ENCODE data around the gene SKOR1. TPM values are rescaled to one million over a fixed set of nuclear protein-coding genes. Genes with fewer than 3 reads are reported as not detected.
A peak's percentile ranks its signal among the peaks of the same experiment; 100 is the strongest.

SKOR1 gene
- total RNA-seq, 1 donor from 2014 or later = 0.48 TPM

DNA sequence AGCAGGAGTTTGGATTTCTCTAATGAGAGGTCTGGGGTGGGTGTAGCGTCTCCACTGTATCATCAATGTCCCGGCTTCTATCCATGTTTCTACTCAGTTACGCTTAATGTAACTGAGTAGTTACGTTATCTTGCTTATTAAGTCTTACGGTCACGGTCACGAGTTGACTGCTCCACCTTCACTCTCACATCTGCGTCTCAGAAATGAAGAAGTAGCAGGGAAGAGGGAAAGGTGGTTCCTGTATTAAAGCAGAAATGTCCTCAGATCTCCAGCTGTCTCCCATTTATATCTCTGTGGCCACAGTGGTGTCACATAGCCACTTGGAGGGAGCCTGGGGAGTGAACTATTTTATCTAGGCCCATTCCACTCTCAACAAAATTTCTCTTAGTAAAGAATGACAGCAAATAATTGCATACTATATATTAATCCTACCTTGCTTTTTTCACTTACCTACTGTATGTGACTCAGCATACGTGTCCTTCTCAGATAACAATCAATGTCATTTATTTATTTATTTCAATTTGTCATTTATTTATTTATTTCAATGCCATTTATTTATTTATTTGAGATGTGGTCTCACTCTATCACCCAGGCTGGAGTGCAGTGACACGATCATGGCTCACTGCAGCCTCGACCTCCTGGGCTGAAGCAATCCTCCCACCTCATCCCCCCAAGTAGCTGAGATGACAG lies 54.3 kb downstream of the SKOR1 start:
- no peak overlapping the region for H3K4me3 Mint-ChIP-seq (ENCODE audit: unreplicated experiment)
- DNase-seq (ENCODE audit: extremely low spot score, unreplicated experiment) = no peak
- no peaks in the 10 kb centered on the region for H3K27me3 Mint-ChIP-seq (ENCODE audit: unreplicated experiment)
- H3K27ac Mint-ChIP-seq (ENCODE audit: unreplicated experiment) = no peak overlapping the region
- no peak for TF ChIP-seq CTCF (IDR thresholded peaks at IDR 0.05)
- H3K36me3 Mint-ChIP-seq (ENCODE audit: unreplicated experiment) = no peaks in the 10 kb centered on the region
- no peaks in the 10 kb centered on the region for H3K9me3 Mint-ChIP-seq (ENCODE audit: unreplicated experiment)
- H3K4me1 Mint-ChIP-seq (ENCODE audit: unreplicated experiment) = peaks cover 33% of the 10 kb centered on the region

DNA sequence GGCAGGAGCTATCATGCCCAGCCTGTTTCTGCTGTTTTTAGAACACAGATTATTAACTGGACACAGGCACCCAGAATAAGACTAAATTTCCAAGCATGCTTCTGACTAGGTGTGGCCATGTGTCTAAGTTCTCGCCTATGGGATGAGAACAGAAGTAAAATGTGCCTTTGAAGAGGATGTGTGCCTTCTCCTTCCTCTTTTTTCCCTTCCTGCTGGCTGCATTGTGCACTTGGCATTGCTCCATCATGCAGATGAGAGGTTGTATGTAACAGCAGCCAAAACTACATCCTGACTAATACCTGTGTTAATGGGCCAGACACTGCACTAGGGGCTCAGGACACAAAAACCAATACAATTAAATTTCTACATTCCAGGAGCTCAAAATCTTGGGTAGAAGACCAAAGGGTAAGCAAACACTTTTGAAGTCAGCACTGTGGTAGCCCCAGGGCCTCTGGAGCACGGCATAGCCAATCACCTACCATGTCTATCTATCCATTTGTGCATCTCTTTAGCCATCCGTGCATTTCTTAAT lies 55.4 kb downstream of the SKOR1 start:
- Mint-ChIP-seq H3K4me1 (ENCODE audit: unreplicated experiment) (peaks cover 42% of the 10 kb centered on the region), H3K9me3 (ENCODE audit: unreplicated experiment) (no peaks in the 10 kb centered on the region), H3K36me3 (ENCODE audit: unreplicated experiment) (no peaks in the 10 kb centered on the region), H3K27me3 (ENCODE audit: unreplicated experiment) (no peaks in the 10 kb centered on the region), H3K27ac (ENCODE audit: unreplicated experiment) (no peak overlapping the region), H3K4me3 (ENCODE audit: unreplicated experiment) (no peak overlapping the region)
- peak; percentile 38 for DNase-seq (ENCODE audit: extremely low spot score, unreplicated experiment)
- no peak for TF ChIP-seq CTCF (IDR thresholded peaks at IDR 0.05)

DNA sequence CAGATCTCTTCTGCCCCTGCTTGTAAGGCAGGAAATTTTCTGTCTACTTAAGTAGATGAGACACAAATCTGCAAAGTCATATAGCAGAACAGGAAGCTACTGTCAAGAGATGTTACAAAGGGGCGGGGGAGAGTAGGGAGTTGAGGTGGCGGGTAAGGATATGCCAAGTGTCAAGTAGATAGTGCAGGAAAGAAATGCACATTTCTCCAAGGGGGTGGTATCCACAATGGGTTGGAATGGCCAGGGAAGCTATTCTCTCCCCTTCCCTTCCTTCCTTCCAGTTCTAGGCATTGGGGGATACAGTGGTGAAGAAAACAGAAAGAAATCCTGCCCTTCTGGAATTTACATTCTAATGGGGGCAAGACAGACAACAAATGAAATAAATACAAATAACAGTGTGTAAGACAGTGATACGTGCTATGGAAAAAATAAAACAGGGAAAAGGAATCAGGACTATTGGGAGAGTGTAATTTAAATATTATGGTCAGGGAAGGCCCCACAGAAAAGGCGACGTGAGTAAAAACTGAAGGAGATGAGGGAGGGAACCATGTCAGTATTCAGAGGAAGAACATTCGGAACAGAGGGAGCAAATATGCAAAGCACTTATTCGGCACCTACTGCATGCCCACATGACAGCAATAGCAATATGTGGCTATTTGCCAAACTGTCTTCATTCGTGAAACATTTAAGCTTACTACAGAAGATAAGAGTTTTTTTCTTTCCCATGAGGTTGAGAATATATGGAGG lies 57.4 kb downstream of the SKOR1 start:
- TF ChIP-seq CTCF (IDR thresholded peaks at IDR 0.05) = no peak
- Mint-ChIP-seq H3K4me3 (ENCODE audit: unreplicated experiment) (no peak overlapping the region), H3K36me3 (ENCODE audit: unreplicated experiment) (no peaks in the 10 kb centered on the region), H3K27me3 (ENCODE audit: unreplicated experiment) (no peaks in the 10 kb centered on the region), H3K4me1 (ENCODE audit: unreplicated experiment) (peaks cover 42% of the 10 kb centered on the region), H3K27ac (ENCODE audit: unreplicated experiment) (peak overlapping the region; percentile 47), H3K9me3 (ENCODE audit: unreplicated experiment) (no peaks in the 10 kb centered on the region)
- DNase-seq (ENCODE audit: extremely low spot score, unreplicated experiment) = peak; percentile 21

GRCh38 chr15:67883234-67883773 lies 58.0 kb downstream of the SKOR1 start:
- peak; percentile 54 for DNase-seq (ENCODE audit: extremely low spot score, unreplicated experiment)
- H3K4me3 Mint-ChIP-seq (ENCODE audit: unreplicated experiment) = no peak overlapping the region
- no peaks in the 10 kb centered on the region for H3K9me3 Mint-ChIP-seq (ENCODE audit: unreplicated experiment)
- H3K4me1 Mint-ChIP-seq (ENCODE audit: unreplicated experiment) = peaks cover 42% of the 10 kb centered on the region
- H3K36me3 Mint-ChIP-seq (ENCODE audit: unreplicated experiment) = no peaks in the 10 kb centered on the region
- no peak for TF ChIP-seq CTCF (IDR thresholded peaks at IDR 0.05)
- H3K27me3 Mint-ChIP-seq (ENCODE audit: unreplicated experiment) = no peaks in the 10 kb centered on the region
- H3K27ac Mint-ChIP-seq (ENCODE audit: unreplicated experiment) = peak overlapping the region; percentile 47

- peak overlapping the region; percentile 69 for H3K4me3 Mint-ChIP-seq (ENCODE audit: unreplicated experiment)
- H3K27me3 Mint-ChIP-seq (ENCODE audit: unreplicated experiment) = no peaks in the 10 kb centered on the region
- H3K4me1 Mint-ChIP-seq (ENCODE audit: unreplicated experiment) = peaks cover 42% of the 10 kb centered on the region
- DNase-seq (ENCODE audit: extremely low spot score, unreplicated experiment) = peak; percentile 21
- no peaks in the 10 kb centered on the region for H3K9me3 Mint-ChIP-seq (ENCODE audit: unreplicated experiment)
- TF ChIP-seq CTCF (IDR thresholded peaks at IDR 0.05) = no peak
- H3K27ac Mint-ChIP-seq (ENCODE audit: unreplicated experiment) = peak overlapping the region; percentile 86
- H3K36me3 Mint-ChIP-seq (ENCODE audit: unreplicated experiment) = no peaks in the 10 kb centered on the region
Measured at GRCh38 chr15:67884009-67884408, 58.7 kb downstream of the SKOR1 start.

Data from osteocyte (in vitro differentiated cells).